BJ (cell line): Measurements from ENCODE around the gene PSTPIP1. TPM values are rescaled to one million over a fixed set of nuclear protein-coding genes. Genes with fewer than 3 reads are reported as not detected.

Experiments
- CTCF ChIA-PET: fragments of 350-600 bp; formaldehyde crosslinking; extraction: SDS; loops from one replicate; lab custom pipeline; 2021; ENCODE audit warnings: antibody characterized with exemption, inconsistent platforms; lab: Yijun Ruan, JAX
- POLR2A ChIA-PET: fragments of 300-600 bp; sonication (Branson Sonifier 250); formaldehyde crosslinking; extraction: SDS; loops from one replicate; lab custom pipeline; 2021; ENCODE audit warnings: antibody characterized with exemption; lab: Charles Lee
- DNase-seq: peaks from one replicate; pipeline ENCODE4 v3.0.0-alpha.2; 2011; ENCODE audit warnings: low read depth
- H3K27me3 ChIP-seq: 2 replicates; pipeline ENCODE4 v1.6.0; 2011; ENCODE audit warnings: low read length; ENCODE audit not compliant: control insufficient read depth, insufficient read depth
- H3K36me3 ChIP-seq: 2 replicates; pipeline ENCODE4 v1.5.1; 2011; ENCODE audit warnings: low read length; ENCODE audit not compliant: control insufficient read depth, insufficient read depth
- H3K4me3 ChIP-seq: 2 replicates; pipeline ENCODE4 v1.5.1; 2011; ENCODE audit warnings: low read depth, mild to moderate bottlenecking, control low read depth, low read length
- CTCF ChIP-seq: IDR thresholded peaks from 2 replicates; pipeline ENCODE4 v1.5.1; 2011; ENCODE audit warnings: low read depth, mild to moderate bottlenecking, control low read depth, inconsistent platforms, low read length, moderate library complexity; ENCODE audit not compliant: insufficient read depth
- polyA plus RNA-seq: library from polyadenylated mRNA; depleted of rRNA; stranded (reverse); fragments of >200 nt; gene quantifications from 2 replicates; pipeline ENCODE4 v1.2.3, GENCODE V29; 2011

Gene PSTPIP1
- polyA plus RNA-seq, 1 experiment: not detected

DNA sequence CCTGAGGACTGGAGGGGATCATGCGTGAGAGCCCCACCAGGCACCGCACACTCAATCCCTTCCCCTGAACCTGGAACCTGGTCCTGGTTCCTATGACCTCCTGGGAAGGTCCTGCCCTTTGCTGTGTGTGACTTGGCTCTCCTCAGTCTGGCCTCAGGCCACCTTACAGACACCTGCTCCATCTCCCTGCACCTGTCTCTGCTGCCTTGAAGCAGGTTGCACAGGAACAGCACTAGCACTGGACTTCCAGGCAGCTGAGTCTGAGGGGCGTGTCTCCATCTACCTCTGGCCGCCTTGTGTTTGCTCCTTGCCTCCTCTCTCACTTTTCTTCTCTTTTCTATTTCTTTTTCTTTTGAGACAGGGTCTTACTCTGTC lies 15.4 kb downstream of the PSTPIP1 start:
- DNase-seq: no peak
- no peak for TF ChIP-seq CTCF
- ChIA-PET POLR2A (no interaction called here), CTCF (interaction anchor here (1.2 kb wide), 1 partner anchor 12 kb away, joined by 4 read pairs; no protein-coding TSS in a partner anchor)
- Histone ChIP-seq H3K36me3 (no peaks in the 10 kb centered on the region), H3K27me3 (peaks cover 7% of the 10 kb centered on the region), H3K4me3 (no peak overlapping the region)

DNA sequence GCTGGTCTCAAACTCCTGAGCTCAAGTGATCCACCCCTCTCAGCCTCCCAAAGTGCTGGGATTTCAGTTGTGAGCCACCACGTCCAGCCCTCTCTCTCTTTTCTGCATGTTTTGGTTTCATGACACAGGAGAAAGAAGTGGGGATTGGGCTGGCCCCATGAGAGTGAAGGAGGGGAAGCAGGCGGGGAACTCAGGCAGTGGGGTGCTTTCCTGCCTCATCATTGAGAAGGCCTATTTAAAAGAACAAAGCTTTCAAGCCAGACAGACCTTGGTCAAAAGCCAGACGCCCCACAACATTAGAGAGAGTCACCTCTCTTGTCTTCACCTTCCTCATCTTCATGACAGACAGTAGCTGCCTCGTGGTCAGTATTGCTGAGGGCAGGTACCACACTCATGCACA lies 15.9 kb downstream of the PSTPIP1 start:
- ChIA-PET POLR2A (no interaction called here), CTCF (interaction anchor here (1.2 kb wide), 1 partner anchor 12 kb away, joined by 4 read pairs; no protein-coding TSS in a partner anchor)
- H3K4me3 ChIP-seq: no peak overlapping the region
- peaks cover 7% of the 10 kb centered on the region for H3K27me3 ChIP-seq
- no peak for DNase-seq
- no peak for TF ChIP-seq CTCF
- H3K36me3 ChIP-seq: no peaks in the 10 kb centered on the region

DNA sequence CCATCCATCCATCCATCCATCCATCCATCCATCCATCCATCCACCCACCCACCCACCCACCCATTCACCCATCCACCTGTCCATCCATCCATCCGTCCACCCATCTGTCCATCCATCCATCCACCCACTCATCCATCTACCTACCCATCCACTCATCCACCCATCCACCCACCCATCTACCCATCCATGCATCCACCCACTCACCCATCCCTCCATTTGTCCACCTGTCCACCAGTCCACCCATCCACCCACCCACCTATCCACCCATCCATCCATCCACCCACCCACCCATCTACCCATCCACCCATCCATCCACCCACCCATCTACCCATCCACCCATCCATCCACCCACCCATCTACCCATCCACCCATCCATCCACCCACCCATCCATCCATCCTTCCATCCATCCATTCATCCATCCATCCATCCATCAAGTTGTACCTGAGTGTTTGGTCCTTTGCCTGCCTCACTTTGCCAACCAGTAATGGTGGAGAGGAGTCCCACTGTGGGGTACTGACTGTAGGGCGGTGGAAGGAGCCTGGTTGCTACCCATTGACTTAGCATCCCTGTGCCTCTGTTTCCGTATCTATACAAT lies 17.3 kb downstream of the PSTPIP1 start:
- no peaks in the 10 kb centered on the region for H3K36me3 ChIP-seq
- H3K27me3 ChIP-seq: peaks cover 7% of the 10 kb centered on the region
- DNase-seq: no peak
- POLR2A ChIA-PET: no interaction called here
- CTCF ChIA-PET: interaction anchor here (1.8 kb wide), 1 partner anchor 12 kb away, joined by 10 read pairs; no protein-coding TSS in a partner anchor
- no peak for TF ChIP-seq CTCF
- H3K4me3 ChIP-seq: no peak overlapping the region

DNA sequence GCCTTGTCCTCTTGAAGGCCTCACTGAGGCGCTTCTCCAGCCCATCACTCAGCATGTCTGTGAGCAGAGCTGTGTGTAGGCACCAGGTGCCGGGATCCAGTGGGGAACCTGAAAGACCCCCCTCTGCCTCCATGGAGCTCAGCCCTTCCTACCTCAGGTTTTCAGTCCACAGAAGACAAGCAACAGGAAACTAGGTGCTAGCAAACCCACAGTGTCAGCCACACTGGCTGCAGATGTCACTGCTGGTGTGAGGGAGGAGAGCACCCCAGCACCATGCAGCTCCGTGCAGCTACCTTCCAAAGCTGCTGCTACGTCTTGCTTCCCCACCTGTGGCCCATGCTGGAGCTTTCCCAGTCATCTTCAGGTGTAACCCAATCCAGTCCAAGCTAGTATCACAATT lies 17.9 kb downstream of the PSTPIP1 start:
- ChIA-PET POLR2A (no interaction called here), CTCF (interaction anchor here (1.8 kb wide), 1 partner anchor 11 kb away, joined by 10 read pairs; no protein-coding TSS in a partner anchor)
- TF ChIP-seq CTCF: no peak
- Histone ChIP-seq H3K4me3 (no peak overlapping the region), H3K27me3 (peaks cover 7% of the 10 kb centered on the region), H3K36me3 (no peaks in the 10 kb centered on the region)
- DNase-seq: no peak

DNA sequence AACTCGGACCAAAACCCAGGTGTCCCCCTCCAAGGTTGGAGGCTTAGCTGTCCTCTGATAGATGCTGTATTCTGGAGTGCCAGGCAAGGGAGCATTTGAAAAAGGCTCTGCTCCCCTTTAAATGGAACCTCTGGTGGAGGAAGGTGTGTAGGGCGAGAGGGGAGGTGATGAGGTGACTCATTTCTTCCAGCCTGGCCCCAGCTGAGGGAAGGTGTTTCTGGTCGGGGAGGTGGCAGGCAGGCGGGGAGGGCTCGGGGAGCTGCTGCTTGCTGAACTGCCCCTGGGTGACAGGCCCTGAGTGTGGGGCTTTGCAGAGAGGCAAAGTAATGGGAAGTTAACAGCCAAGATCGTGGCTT lies 18.8 kb downstream of the PSTPIP1 start:
- H3K4me3 ChIP-seq: no peak overlapping the region
- DNase-seq: no peak
- no peaks in the 10 kb centered on the region for H3K36me3 ChIP-seq
- ChIA-PET POLR2A (no interaction called here), CTCF (interaction anchor here (0.7 to 1.8 kb wide), 2 partner anchors 9 to 10 kb away, joined by 3 to 10 read pairs; no protein-coding TSS in a partner anchor)
- no peak for TF ChIP-seq CTCF
- peaks cover 2% of the 10 kb centered on the region for H3K27me3 ChIP-seq
